B cell (primary cell): ENCODE results near the gene PCDHA9. TPM values are rescaled to one million over a fixed set of nuclear protein-coding genes. Genes with fewer than 3 reads are reported as not detected.
"Not testable (repeated sequence)": the region's sequence is repeated elsewhere in the genome, so short reads cannot be mapped to it uniquely, and the experiment has no call there.

ENCODE experiments used
- ATAC-seq: fragments of 200-7000 bp; cut with Tn5 transposase; one replicate; pipeline ENCODE4 v1.10.0; 2021; ENCODE audit warnings: low read depth, mild to moderate bottlenecking, moderate number of reproducible peaks, moderate library complexity
- CTCF ChIA-PET: fragments of 350-600 bp; sonication (Branson Sonifier 250); formaldehyde crosslinking; loops from one replicate; lab custom pipeline; 2021; ENCODE audit warnings: antibody characterized with exemption, inconsistent platforms; lab: Charles Lee
- POLR2A ChIA-PET: fragments of 350-600 bp; sonication (Branson Sonifier 250); formaldehyde crosslinking; loops from one replicate; lab custom pipeline; 2021; ENCODE audit warnings: antibody characterized with exemption; lab: Charles Lee
- DNase-seq: peaks from one replicate; pipeline ENCODE4 v3.0.0; 2013
- H2AFZ ChIP-seq: 2 replicates; pipeline ENCODE4 v1.6.1; 2012; ENCODE audit warnings: mild to moderate bottlenecking, low read depth, low read length; ENCODE audit not compliant: insufficient read depth, poor library complexity, severe bottlenecking
- H3K27ac ChIP-seq, 2 donors: 1 replicate in 1 of 2; 2 replicates in 1 of 2; pipeline ENCODE4 v1.5.1; 2012 to 2013; ENCODE audit warnings: low read length in 2 of 2, mild to moderate bottlenecking in 2 of 2, moderate library complexity in 1 of 2
- H3K27me3 ChIP-seq, 4 experiments: fragments of 200-600 bp in 1 of 4; sonication (generic) in 1 of 4; replicated peaks in 1 of 4; 1 replicate in 2 of 4; 2 replicates in 2 of 4; pipeline versions ENCODE4 v1.6.1 to v1.7.0; 2013 to 2016; ENCODE audit warnings: low read length in 3 of 4, mild to moderate bottlenecking in 2 of 4, mixed read lengths in 1 of 4, moderate library complexity in 1 of 4; ENCODE audit not compliant: insufficient read depth in 4 of 4, control insufficient read depth in 3 of 4; ENCODE audit errors: control extremely low read depth in 1 of 4
- H3K36me3 ChIP-seq, 2 experiments: replicated peaks in 1 of 2; 1 replicate in 1 of 2; 2 replicates in 1 of 2; pipeline versions ENCODE4 v1.6.1 to v1.7.1; 2013; ENCODE audit warnings: low read length in 1 of 2; ENCODE audit not compliant: insufficient read depth in 2 of 2, control insufficient read depth in 1 of 2; ENCODE audit errors: control extremely low read depth in 1 of 2, extremely low read depth in 1 of 2
- H3K4me1 ChIP-seq, 2 donors: fragments of 200-600 bp in 1 of 2; sonication (generic) in 1 of 2; 1 replicate in 1 of 2; 2 replicates in 1 of 2; pipeline versions ENCODE4 v1.5.1 to v1.6.1; 2013 to 2017; ENCODE audit warnings: low read length in 2 of 2; ENCODE audit not compliant: control insufficient read depth in 2 of 2, insufficient read depth in 2 of 2
- H3K4me2 ChIP-seq: replicated peaks from 2 replicates; pipeline ENCODE3; 2012; ENCODE audit warnings: mild to moderate bottlenecking, low read depth, low read length; ENCODE audit not compliant: poor library complexity, severe bottlenecking
- H3K4me3 ChIP-seq, 5 experiments: fragments of 200-600 bp in 1 of 5; sonication (generic) in 1 of 5; 1 replicate in 3 of 5; 2 replicates in 2 of 5; pipeline versions ENCODE4 v1.5.1 to v1.7.0; 2011 to 2016; ENCODE audit warnings: low read length in 4 of 5, mild to moderate bottlenecking in 4 of 5, low read depth in 2 of 5, control low read depth in 1 of 5, moderate library complexity in 1 of 5; ENCODE audit not compliant: insufficient read depth in 1 of 5; ENCODE audit errors: control extremely low read depth in 1 of 5, extremely low read depth in 1 of 5
- H3K79me2 ChIP-seq: fragments of 200-600 bp; sonication (generic); one replicate; pipeline ENCODE4 v1.6.0; 2016; ENCODE audit warnings: low read length; ENCODE audit not compliant: control insufficient read depth, insufficient read depth
- H3K9ac ChIP-seq: fragments of 200-600 bp; sonication (generic); 2 replicates; pipeline ENCODE4 v1.6.1; 2017; ENCODE audit warnings: mild to moderate bottlenecking, low read length, moderate library complexity
- H3K9me3 ChIP-seq, 3 donors: one replicate each; pipeline versions ENCODE4 v1.6.1 to v1.7.1; 2013; ENCODE audit warnings: low read length in 2 of 3; ENCODE audit not compliant: control insufficient read depth in 2 of 3, insufficient read depth in 1 of 3; ENCODE audit errors: control extremely low read depth in 1 of 3
- H4K20me1 ChIP-seq: 2 replicates; pipeline ENCODE4 v1.6.0; 2012; ENCODE audit warnings: mild to moderate bottlenecking, low read length; ENCODE audit not compliant: insufficient read depth, control insufficient read depth, poor library complexity, severe bottlenecking
- H3K27ac Mint-ChIP-seq: one replicate; pipeline ENCODE4 v1.8.0; 2021; ENCODE audit warnings: mixed read lengths
- H3K27me3 Mint-ChIP-seq: one replicate; pipeline ENCODE4 v1.8.0; 2021; ENCODE audit warnings: mixed read lengths
- H3K4me1 Mint-ChIP-seq: one replicate; pipeline ENCODE4 v1.8.0; 2021; ENCODE audit warnings: mixed read lengths
- H3K4me3 Mint-ChIP-seq: one replicate; pipeline ENCODE4 v1.8.0; 2021; ENCODE audit warnings: mixed read lengths
- H3K9me3 Mint-ChIP-seq: one replicate; pipeline ENCODE4 v1.8.0; 2022; ENCODE audit warnings: mixed read lengths; ENCODE audit not compliant: insufficient read depth
- EZH2 ChIP-seq: IDR thresholded peaks from 2 replicates; pipeline ENCODE4 v1.6.1; 2012; ENCODE audit warnings: borderline replicate concordance, low read depth, mild to moderate bottlenecking, moderate library complexity, low read length; ENCODE audit not compliant: insufficient read depth, poor library complexity, severe bottlenecking
- WGBS: methylation state at CpG from one replicate; pipeline ENCODE4 v1.1.5; 2013; ENCODE audit warnings: missing lambda C conversion rate; ENCODE audit not compliant: insufficient coverage; 5-methylcytosine and 5-hydroxymethylcytosine counted together
- intact Hi-C: fragments of 100-400 bp; cut with micrococcal nuclease; formaldehyde crosslinking; loops from one replicate; pipeline ENCODE4 v1.10.0; 2022
- polyA plus RNA-seq: library from polyadenylated mRNA; depleted of rRNA; stranded (reverse); fragments of >200 nt; gene quantifications from 2 replicates; pipeline ENCODE4 v1.2.3, GENCODE V29; 2012
- total RNA-seq, 2 donors: library from RNA; stranded (reverse); fragments of 120-200 nt in 1 of 2; gene quantifications; 1 replicate in 1 of 2; 2 replicates in 1 of 2; pipeline versions ENCODE4 v1.2.3 to v1.2.4, GENCODE V29; 2013 to 2022
- TF ChIP-seq, protein P1 (sequence below): fragments of 200-600 bp; IDR thresholded peaks from one replicate; pipeline ENCODE4 v1.8.0; 2022; ENCODE audit warnings: antibody characterized with exemption, mild to moderate bottlenecking

PCDHA9 gene
- total and polyA plus RNA-seq, 2 donors (not counting 1 experiment from before 2014, with no cell fraction given): not detected

- Mint-ChIP-seq H3K9me3 (peaks cover 3% of the 10 kb centered on the region), H3K4me1 (no peaks in the 10 kb centered on the region), H3K27ac (no peak within 1 kb of the TSS), H3K27me3 (peaks cover 22% of the 10 kb centered on the region), H3K4me3 (no peak within 1 kb of the TSS)
- H4K20me1 ChIP-seq: no peaks in the 10 kb centered on the region
- no peak within 1 kb of the TSS for H3K4me2 ChIP-seq
- H3K9me3 ChIP-seq: peaks cover 0 to 34% (median 7%) of the 10 kb centered on the region in 3 donors
- intact Hi-C loops: no loop called here
- H3K9ac ChIP-seq: no peak within 1 kb of the TSS
- no peak within 1 kb of the TSS for H2AFZ ChIP-seq
- H3K4me1 ChIP-seq: no peaks in the 10 kb centered on the region
- TF ChIP-seq EZH2: no peak
- TF ChIP-seq, protein P1, sequence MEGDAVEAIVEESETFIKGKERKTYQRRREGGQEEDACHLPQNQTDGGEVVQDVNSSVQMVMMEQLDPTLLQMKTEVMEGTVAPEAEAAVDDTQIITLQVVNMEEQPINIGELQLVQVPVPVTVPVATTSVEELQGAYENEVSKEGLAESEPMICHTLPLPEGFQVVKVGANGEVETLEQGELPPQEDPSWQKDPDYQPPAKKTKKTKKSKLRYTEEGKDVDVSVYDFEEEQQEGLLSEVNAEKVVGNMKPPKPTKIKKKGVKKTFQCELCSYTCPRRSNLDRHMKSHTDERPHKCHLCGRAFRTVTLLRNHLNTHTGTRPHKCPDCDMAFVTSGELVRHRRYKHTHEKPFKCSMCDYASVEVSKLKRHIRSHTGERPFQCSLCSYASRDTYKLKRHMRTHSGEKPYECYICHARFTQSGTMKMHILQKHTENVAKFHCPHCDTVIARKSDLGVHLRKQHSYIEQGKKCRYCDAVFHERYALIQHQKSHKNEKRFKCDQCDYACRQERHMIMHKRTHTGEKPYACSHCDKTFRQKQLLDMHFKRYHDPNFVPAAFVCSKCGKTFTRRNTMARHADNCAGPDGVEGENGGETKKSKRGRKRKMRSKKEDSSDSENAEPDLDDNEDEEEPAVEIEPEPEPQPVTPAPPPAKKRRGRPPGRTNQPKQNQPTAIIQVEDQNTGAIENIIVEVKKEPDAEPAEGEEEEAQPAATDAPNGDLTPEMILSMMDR: no peak
- POLR2A ChIA-PET: no interaction called here
- H3K4me3 ChIP-seq: no peak within 1 kb of the TSS
- CTCF ChIA-PET: no interaction called here
- peaks cover 0 to 10% (median 4%) of the 10 kb centered on the region in 4 experiments for H3K27me3 ChIP-seq
- H3K27ac ChIP-seq: no peak within 1 kb of the TSS
- DNase-seq (no peak), ATAC-seq (no peak)
- no peaks in the 10 kb centered on the region for H3K36me3 ChIP-seq
- 30% methylated on average over 3 of the region's 8 CpGs for WGBS
- no peaks in the 10 kb centered on the region for H3K79me2 ChIP-seq
Measured at GRCh38 chr5:140833993-140834392, 14.2 kb upstream of the PCDHA9 start, which contains the start of gene PCDHA7. PCDHA7 (plus strand) TSS chr5:140834269; CDS start chr5:140834384, 115 bp downstream.

GRCh38 chr5:140834439-140835008, 13.7 kb upstream of the PCDHA9 start:
- H3K9me3 ChIP-seq: peaks cover 0 to 29% (median 7%) of the 10 kb centered on the region in 3 donors
- DNase-seq, H3K27ac Mint-ChIP-seq, H3K79me2 ChIP-seq, POLR2A ChIA-PET, H2AFZ ChIP-seq, H3K4me3 ChIP-seq, H3K9me3 Mint-ChIP-seq, H3K27ac ChIP-seq, ATAC-seq, intact Hi-C loops, H3K9ac ChIP-seq, H3K36me3 ChIP-seq, H3K4me3 Mint-ChIP-seq, H4K20me1 ChIP-seq, CTCF ChIA-PET, H3K4me1 ChIP-seq, H3K4me1 Mint-ChIP-seq, H3K4me2 ChIP-seq: not testable (repeated sequence)
- 35% methylated on average over 21 of the region's 38 CpGs for WGBS
- H3K27me3 ChIP-seq: peaks cover 0 to 10% (median 4%) of the 10 kb centered on the region in 4 experiments
- peaks cover 22% of the 10 kb centered on the region for H3K27me3 Mint-ChIP-seq
